Naive B cell (primary cell): ENCODE measurements around the gene RDX. TPM values are rescaled to one million over a fixed set of nuclear protein-coding genes. Genes with fewer than 3 reads are reported as not detected.
A peak's percentile ranks its signal among the peaks of the same experiment; 100 is the strongest.
"Not testable (repeated sequence)": the region's sequence is repeated elsewhere in the genome, so short reads cannot be mapped to it uniquely, and the experiment has no call there.

Experiments used
- ATAC-seq, 2 donors: fragments of 150-1000 bp; cut with Tn5 transposase; 2 replicates each; pipeline ENCODE4 v1.10.0; 2021; ENCODE audit warnings: low read depth in 2 of 2, mild to moderate bottlenecking in 2 of 2, moderate library complexity in 2 of 2
- DNase-seq: peaks from one replicate; pipeline ENCODE4 v3.0.0; 2022
- H3K27ac Mint-ChIP-seq, 6 donors: one replicate each; pipeline ENCODE4 v1.8.0; 2020 to 2022; ENCODE audit warnings: mild to moderate bottlenecking in 6 of 6, mixed read lengths in 6 of 6, moderate library complexity in 5 of 6, inconsistent platforms in 2 of 6
- H3K27me3 Mint-ChIP-seq, 3 donors: one replicate each; pipeline ENCODE4 v1.8.0; 2021 to 2022; ENCODE audit warnings: mixed read lengths in 3 of 3, mild to moderate bottlenecking in 1 of 3
- H3K36me3 Mint-ChIP-seq, 2 donors: one replicate each; pipeline ENCODE4 v1.8.0; 2020 to 2022; ENCODE audit warnings: mixed read lengths in 2 of 2, inconsistent platforms in 1 of 2, mild to moderate bottlenecking in 1 of 2
- H3K4me1 Mint-ChIP-seq, 3 donors: one replicate each; pipeline ENCODE4 v1.8.0; 2020 to 2022; ENCODE audit warnings: mixed read lengths in 3 of 3, inconsistent platforms in 1 of 3, mild to moderate bottlenecking in 1 of 3, moderate library complexity in 1 of 3
- H3K4me3 Mint-ChIP-seq, 8 donors: one replicate each; pipeline ENCODE4 v1.8.0; 2020 to 2022; ENCODE audit warnings: mild to moderate bottlenecking in 8 of 8, mixed read lengths in 8 of 8, moderate library complexity in 8 of 8, inconsistent platforms in 2 of 8
- H3K9me3 Mint-ChIP-seq, 7 donors: one replicate each; pipeline ENCODE4 v1.8.0; 2020 to 2022; ENCODE audit warnings: mixed read lengths in 7 of 7, mild to moderate bottlenecking in 5 of 7, inconsistent platforms in 2 of 7, moderate library complexity in 1 of 7
- polyA plus RNA-seq, 6 donors: library from polyadenylated mRNA; unstranded; fragments of 300-500 nt; fragmentation: Illumina TruSeq; gene quantifications; one replicate each; pipeline ENCODE4 v1.2.3, GENCODE V29; 2021; ENCODE audit warnings: low read depth in 6 of 6

The RDX gene
- polyA plus RNA-seq, 6 donors from 2014 or later, result 4.1 to 13.7 (median 8.9) TPM

DNA sequence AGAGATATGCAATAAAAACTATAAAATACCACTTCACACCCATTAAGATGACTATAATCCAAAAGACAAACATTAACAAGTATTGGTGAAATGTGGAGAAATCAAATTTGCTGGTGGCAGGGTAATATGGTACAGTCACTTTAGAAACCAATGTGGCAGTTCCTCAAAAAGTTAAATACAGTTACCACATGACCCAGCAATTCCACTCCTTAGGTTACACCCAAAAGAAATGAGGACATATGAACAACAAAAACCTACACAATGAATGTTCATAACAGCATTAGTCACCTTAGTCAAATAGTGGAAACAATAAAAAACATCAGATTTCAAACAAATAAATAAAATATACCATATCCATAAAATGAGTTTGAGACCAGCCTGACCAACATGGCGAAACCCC is 52.6 kb downstream of the RDX start:
- ATAC-seq, result no peak
- H3K36me3 Mint-ChIP-seq, result peaks cover 0 to 12% of the 10 kb centered on the region in 2 donors

DNA sequence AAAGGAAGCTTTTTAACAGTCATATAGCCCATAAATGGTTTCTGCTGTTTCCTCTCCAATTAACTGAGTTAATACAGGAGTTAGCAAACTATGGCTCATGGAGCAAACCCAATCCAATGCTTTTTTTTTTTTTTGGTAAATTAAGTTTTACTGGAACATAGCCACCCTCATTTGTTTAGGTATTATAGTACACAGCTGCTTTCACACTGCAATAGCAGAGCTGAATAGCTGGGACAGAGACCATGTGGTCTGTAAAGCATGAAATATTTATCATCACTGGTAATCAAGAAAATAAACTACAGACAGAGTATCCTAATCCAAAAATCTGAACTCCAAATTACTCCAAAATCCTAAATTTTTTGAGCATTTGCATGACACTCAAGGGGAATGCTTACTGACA is 53.7 kb downstream of the RDX start:
- ATAC-seq (no peak), DNase-seq (no peak)
- Mint-ChIP-seq H3K4me3 (no peak overlapping the region), H3K36me3 (peaks cover 0 to 10% of the 10 kb centered on the region in 2 donors), H3K27me3 (no peaks in the 10 kb centered on the region), H3K9me3 (peaks cover 0 to 3% (median 0%) of the 10 kb centered on the region in 7 donors), H3K27ac (no peak overlapping the region), H3K4me1 (no peaks in the 10 kb centered on the region)

More for the DNA sequence above, 52.6 kb downstream of the RDX start:
- Mint-ChIP-seq H3K9me3 (peaks cover 0 to 3% (median 0%) of the 10 kb centered on the region in 7 donors), H3K4me1 (no peaks in the 10 kb centered on the region), H3K27ac (no peak overlapping the region), H3K4me3 (no peak overlapping the region), H3K27me3 (no peaks in the 10 kb centered on the region)
- no peak for DNase-seq

DNA sequence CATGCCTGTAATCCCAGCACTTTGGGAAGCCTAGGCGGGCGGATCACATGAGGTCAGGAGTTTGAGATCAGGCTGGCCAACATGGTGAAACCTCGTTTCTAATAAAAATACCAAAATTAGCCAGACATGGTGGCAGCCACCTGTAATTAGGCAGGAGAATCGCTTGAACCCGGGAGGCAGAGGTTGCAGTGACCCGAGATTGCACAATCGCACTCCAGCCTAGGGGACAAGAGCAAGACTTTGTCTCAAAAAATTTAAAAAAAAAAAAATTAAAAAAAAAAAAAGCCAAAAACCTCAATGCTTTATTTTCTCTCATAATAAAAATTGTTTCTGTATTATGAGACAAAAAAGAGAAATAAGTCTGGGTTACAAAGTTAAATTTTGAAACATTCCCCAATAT is 54.2 kb downstream of the RDX start:
- Mint-ChIP-seq H3K27ac (no peak overlapping the region), H3K4me3 (no peak overlapping the region), H3K4me1 (no peaks in the 10 kb centered on the region), H3K9me3 (peaks cover 0 to 3% (median 0%) of the 10 kb centered on the region in 7 donors), H3K36me3 (peaks cover 0 to 12% of the 10 kb centered on the region in 2 donors), H3K27me3 (no peaks in the 10 kb centered on the region)
- no peak for ATAC-seq
- DNase-seq, result no peak

DNA sequence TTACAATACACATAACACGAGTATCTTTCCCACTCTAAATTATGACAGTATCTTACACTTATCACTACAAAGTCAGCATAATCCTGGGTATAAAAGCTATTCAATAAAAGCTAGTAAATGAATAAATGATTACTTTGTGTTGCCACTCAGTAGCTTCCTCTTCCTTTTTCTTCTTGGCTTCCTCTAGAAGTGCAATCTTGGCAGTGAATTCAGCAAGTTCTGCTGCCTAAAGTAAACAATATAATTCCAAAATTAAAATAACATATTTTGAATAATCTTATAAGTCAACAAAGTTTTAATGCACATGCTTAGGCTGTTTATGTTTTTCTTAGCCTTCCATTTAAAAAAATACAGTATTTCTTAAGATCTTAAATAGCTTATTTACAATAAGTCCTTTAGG is 60.4 kb downstream of the RDX start:
- no peak overlapping the region for H3K4me3 Mint-ChIP-seq
- ATAC-seq, result no peak
- no peak overlapping the region for H3K27ac Mint-ChIP-seq
- no peak for DNase-seq
- no peaks in the 10 kb centered on the region for H3K27me3 Mint-ChIP-seq
- peaks cover 0 to 3% (median 0%) of the 10 kb centered on the region in 7 donors for H3K9me3 Mint-ChIP-seq
- peaks cover 18 to 35% of the 10 kb centered on the region in 2 donors for H3K36me3 Mint-ChIP-seq
- no peaks in the 10 kb centered on the region for H3K4me1 Mint-ChIP-seq

DNA sequence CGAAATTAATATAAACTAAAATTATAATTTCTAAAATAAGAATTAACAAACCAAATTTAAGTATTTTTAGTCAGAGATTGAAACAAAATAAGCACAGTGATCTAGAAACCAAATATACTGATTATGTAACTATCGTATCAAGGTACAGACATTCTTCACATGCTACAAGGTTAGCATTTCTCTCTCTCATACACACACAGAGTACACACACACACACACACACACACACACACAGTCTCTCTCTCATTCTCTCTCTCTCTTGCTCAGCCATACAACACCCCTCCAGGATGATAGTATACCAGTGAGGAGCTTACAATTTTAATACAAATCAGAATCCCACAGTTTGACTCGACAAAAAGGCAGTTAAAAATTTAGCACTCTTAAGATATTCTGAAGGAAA is 66.0 kb downstream of the RDX start:
- Mint-ChIP-seq H3K27me3 (no peaks in the 10 kb centered on the region), H3K36me3 (peaks cover 16 to 23% of the 10 kb centered on the region in 2 donors), H3K4me3 (no peak overlapping the region), H3K4me1 (no peaks in the 10 kb centered on the region), H3K27ac (no peak overlapping the region), H3K9me3 (no peaks in the 10 kb centered on the region)
- no peak for DNase-seq
- ATAC-seq, result no peak

DNA sequence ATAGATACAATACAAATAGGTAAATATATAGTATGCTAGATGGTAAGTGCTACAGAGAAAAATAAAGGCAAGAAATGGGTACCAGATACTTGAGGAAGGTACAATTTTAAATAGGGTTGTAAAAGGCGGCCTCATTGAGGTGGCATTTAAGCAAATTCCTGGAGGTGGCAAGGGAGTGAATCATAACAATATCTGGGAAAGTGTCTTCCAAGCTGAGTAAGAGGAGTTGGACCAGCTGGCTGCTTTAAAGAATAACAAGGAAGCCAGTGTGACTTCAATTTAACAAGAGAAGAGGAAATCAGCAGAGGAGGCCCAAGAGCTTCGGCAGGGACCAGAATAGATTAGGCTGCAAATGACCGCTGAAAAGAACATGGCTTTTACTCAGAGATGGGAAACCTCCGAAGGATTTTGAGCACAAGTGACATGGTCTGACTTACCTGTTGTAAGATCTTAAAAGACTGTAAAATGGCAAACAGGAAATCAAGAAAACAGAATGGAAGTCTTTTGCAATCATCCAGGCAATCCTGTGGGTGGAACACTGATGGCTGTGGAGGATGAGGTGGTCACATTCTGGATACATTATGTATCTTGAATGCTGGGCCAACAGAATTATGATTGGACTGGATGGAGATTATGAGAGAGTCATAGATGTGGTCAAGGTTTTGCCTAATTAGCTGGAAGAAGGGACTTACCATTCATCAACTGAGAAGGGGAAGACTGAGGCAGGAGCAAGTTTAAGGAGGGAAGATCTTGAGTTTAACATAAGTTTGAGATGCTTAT is 77.2 kb downstream of the RDX start:
- DNase-seq (no peak), ATAC-seq (no peak)
- Mint-ChIP-seq H3K4me1 (peaks cover 0 to 3% (median 0%) of the 10 kb centered on the region in 3 donors), H3K27ac (no peak overlapping the region), H3K27me3 (no peaks in the 10 kb centered on the region), H3K9me3 (peaks cover 0 to 3% (median 0%) of the 10 kb centered on the region in 7 donors), H3K36me3 (peaks cover 0 to 5% of the 10 kb centered on the region in 2 donors), H3K4me3 (no peak overlapping the region)

DNA sequence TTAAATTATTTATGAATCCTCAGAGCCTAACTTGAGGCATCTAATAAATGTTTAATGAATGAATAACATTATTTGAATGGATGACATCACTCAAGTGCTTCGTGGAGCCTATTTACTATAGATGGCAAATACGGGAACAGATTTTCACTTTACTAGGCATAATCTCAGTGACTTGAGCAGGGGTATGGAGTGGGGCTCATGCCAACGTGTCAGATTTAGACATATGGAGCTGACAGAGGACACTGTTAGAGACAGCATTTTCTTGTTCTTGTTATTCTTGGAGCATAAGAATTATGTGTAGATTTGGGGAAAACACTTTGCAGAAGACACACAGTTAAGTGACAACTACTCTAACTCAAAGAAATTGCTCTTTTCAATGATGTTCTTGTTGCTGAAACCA is 78.5 kb downstream of the RDX start:
- peaks cover 0 to 3% (median 0%) of the 10 kb centered on the region in 3 donors for H3K4me1 Mint-ChIP-seq

DNA sequence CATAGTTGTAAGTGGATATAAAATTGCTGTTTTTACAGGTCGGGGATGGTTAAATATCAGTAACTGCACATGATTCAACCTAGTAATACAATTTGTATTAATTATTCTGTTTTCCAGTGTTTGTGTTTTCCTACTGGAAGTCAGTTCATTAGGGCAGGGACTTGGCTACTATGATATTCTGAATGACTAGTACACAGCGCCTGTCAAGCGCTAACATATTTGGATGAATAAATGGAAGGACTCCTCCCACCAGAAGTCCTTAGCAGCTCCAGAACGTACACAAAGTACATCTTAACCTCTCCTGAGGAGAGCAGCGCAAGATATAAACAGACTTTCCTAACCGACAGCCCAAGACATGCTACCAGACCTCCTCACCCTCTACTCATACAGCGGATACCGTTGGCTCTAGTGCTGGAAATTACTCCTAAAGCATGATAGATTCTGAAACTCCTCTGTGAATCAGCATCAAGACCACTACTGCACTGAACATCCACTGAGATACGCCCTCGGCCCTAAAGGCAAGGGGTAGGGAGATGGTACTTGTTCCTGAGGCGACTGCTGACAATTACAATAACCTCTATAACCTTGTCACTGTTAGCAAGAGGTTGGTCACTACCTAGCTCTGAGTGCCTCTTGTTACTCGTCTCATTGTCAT is 79.1 kb downstream of the RDX start:
- Mint-ChIP-seq H3K4me1 (peaks cover 0 to 3% (median 0%) of the 10 kb centered on the region in 3 donors), H3K4me3 (no peak overlapping the region), H3K36me3 (peaks cover 0 to 5% of the 10 kb centered on the region in 2 donors), H3K27me3 (no peaks in the 10 kb centered on the region), H3K27ac (no peak overlapping the region), H3K9me3 (peaks cover 0 to 3% (median 0%) of the 10 kb centered on the region in 7 donors)
- DNase-seq (no peak), ATAC-seq (no peak)

More for the DNA sequence above, 78.5 kb downstream of the RDX start:
- no peak for DNase-seq
- Mint-ChIP-seq H3K27ac (no peak overlapping the region), H3K27me3 (no peaks in the 10 kb centered on the region), H3K4me3 (no peak overlapping the region), H3K9me3 (peaks cover 0 to 3% (median 0%) of the 10 kb centered on the region in 7 donors), H3K36me3 (peaks cover 0 to 5% of the 10 kb centered on the region in 2 donors)
- no peak for ATAC-seq

DNA sequence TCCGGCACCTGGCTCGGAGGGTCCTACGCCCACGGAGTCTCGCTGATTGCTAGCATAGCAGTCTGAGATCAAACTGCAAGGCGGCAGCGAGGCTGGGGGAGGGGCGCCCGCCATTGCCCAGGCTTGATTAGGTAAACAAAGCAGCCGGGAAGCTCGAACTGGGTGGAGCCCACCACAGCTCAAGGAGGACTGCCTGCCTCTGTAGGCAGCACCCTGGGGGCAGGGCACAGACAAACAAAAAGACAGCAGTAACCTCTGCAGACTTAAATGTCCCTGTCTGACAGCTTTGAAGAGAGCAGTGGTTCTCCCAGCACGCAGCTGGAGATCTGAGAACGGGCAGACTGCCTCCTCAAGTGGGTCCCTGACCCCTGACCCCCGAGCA is 87.1 kb downstream of the RDX start:
- not testable (repeated sequence) for H3K36me3 Mint-ChIP-seq, ATAC-seq, H3K9me3 Mint-ChIP-seq, H3K27ac Mint-ChIP-seq, DNase-seq, H3K4me1 Mint-ChIP-seq
- Mint-ChIP-seq H3K27me3 (peaks cover 0 to 10% (median 8%) of the 10 kb centered on the region in 3 donors), H3K4me3 (peak overlapping the region in 6 of 8 donors; percentile 22 to 89 (median 68))

DNA sequence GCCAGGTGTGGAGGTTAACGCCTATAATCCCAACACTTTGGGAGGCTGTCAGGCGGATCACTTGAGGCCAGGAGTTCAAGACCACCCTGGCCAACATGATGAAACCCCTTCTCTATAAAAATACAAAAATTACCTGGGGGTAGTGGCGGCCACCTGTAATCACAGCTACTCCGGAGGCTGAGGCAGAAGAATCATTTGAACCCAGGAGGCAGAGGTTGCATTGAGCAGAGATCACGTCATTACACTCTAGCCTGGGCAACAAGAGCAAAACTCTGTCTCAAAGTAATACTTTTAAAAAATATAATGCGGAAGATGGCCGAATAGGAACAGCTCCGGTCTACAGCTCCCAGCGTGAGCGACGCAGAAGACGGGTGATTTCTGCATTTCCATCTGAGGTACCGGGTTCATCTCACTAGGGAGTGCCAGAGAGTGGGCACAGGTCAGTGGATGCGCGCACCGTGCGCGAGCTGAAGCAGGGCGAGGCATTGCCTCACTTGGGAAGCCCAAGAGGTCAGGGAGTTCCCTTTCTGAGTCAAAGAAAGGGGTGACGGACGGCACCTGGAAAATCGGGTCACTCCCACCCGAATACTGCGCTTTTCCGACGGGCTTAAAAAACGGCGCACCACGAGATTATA is 87.6 kb downstream of the RDX start:
- ATAC-seq, H3K9me3 Mint-ChIP-seq, H3K27ac Mint-ChIP-seq, DNase-seq, H3K36me3 Mint-ChIP-seq, H3K4me1 Mint-ChIP-seq: not testable (repeated sequence)
- Mint-ChIP-seq H3K4me3 (peak overlapping the region in 7 of 8 donors; percentile 40 to 89 (median 67)), H3K27me3 (peaks cover 0 to 10% (median 8%) of the 10 kb centered on the region in 3 donors)

DNA sequence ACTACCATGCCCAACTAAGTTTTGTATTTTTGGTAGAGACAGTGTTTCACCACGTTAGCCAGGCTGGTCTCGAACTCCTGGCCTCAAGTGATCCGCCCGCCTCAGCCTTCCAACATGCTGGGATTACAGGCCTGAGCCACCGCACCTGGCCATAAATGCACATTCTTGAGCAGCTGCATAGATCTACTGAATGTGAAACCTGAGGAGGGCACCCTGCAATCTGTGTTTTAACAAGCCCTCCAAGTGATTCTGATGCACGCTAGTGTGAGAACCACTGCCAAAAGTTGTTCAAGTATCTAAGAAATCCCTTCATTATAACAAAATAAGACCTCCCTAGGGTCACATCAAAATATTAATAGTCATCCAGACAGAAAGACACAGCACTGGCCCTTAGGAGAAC is 89.3 kb downstream of the RDX start:
- H3K9me3 Mint-ChIP-seq, result peaks cover 0 to 4% (median 0%) of the 10 kb centered on the region in 7 donors
- DNase-seq, result no peak
- no peak for ATAC-seq
- H3K4me3 Mint-ChIP-seq, result no peak overlapping the region
- peaks cover 7 to 17% (median 8%) of the 10 kb centered on the region in 3 donors for H3K27me3 Mint-ChIP-seq
- no peaks in the 10 kb centered on the region for H3K36me3 Mint-ChIP-seq
- H3K27ac Mint-ChIP-seq, result no peak overlapping the region
- H3K4me1 Mint-ChIP-seq, result peaks cover 0 to 7% (median 4%) of the 10 kb centered on the region in 3 donors

DNA sequence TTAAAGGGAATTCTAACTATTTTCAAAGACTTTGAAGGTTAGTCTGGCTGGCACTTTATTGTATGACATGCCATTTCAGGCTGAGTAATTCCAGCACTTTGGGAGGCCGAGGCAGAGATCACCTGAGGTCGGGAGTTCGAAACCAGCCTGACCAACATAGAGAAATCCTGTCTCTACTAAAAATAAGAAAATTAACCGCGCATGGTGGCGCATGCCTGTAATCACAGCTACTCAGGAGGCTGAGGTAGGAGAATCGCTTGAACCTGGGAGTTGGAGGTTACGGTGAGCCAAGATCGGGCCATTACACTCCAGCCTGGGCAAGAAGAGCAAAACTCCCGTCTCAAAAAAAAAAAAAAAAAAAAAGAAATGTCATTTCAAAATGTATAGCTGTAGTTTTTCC is 95.6 kb downstream of the RDX start:
- ATAC-seq (no peak), DNase-seq (no peak)
- no peaks in the 10 kb centered on the region for H3K9me3 Mint-ChIP-seq
- H3K27ac Mint-ChIP-seq, result no peak overlapping the region
- peaks cover 0 to 4% (median 0%) of the 10 kb centered on the region in 3 donors for H3K4me1 Mint-ChIP-seq
- no peak overlapping the region for H3K4me3 Mint-ChIP-seq
- H3K36me3 Mint-ChIP-seq, result no peaks in the 10 kb centered on the region
- peaks cover 22 to 33% (median 26%) of the 10 kb centered on the region in 3 donors for H3K27me3 Mint-ChIP-seq

DNA sequence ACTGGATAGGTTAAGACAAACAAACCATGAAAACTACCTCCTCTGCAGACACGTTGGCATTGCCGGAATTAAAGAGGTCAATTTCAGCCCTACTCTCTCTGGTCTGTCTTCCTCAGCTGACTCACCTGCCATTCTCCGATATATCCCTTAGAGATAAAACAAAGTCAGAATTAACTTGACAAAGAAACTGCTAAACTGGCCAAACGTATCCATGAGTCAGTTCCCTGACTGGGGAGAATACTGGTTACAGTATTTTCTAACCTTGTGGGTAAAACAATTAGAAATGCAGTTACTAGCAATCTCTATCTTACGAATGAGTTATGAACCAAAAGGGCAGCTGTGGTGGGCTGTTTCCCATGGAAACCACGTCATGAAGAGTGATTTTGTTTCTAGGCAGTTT is 96.2 kb downstream of the RDX start:
- ATAC-seq, result no peak
- H3K4me1 Mint-ChIP-seq, result peaks cover 0 to 4% (median 0%) of the 10 kb centered on the region in 3 donors

More for the DNA sequence above, 96.2 kb downstream of the RDX start:
- Mint-ChIP-seq H3K9me3 (no peaks in the 10 kb centered on the region), H3K4me3 (no peak overlapping the region), H3K27me3 (peaks cover 28 to 39% (median 32%) of the 10 kb centered on the region in 3 donors), H3K27ac (no peak overlapping the region), H3K36me3 (no peaks in the 10 kb centered on the region)
- DNase-seq, result no peak
